ENCODE results near the gene RBM22.
"Not testable (repeated sequence)": the region's sequence is repeated elsewhere in the genome, so short reads cannot be mapped to it uniquely, and the experiment has no call there.

GRCh38 chr5:150742455-150743141, 41.7 kb upstream of the RBM22 start:
- TF ChIP-seq CTCF, POLR2A, EP300 (IDR thresholded peaks at IDR 0.05): not testable (repeated sequence)

Data from tibial nerve (tissue), 4 donors.